Keratinocyte (primary cell): ENCODE data around the gene PGLYRP4.

Experiments used
- CTCF ChIP-seq, 3 experiments: IDR thresholded peaks in 1 of 3; conservative IDR thresholded peaks in 1 of 3; optimal IDR thresholded peaks in 1 of 3; 2 replicates in 2 of 3; 3 replicates in 1 of 3; pipeline versions ENCODE3 to v1.5.1; 2011; ENCODE audit warnings: low read length in 3 of 3, mild to moderate bottlenecking in 3 of 3, moderate library complexity in 2 of 3, control low read depth in 1 of 3, inconsistent platforms in 1 of 3; ENCODE audit not compliant: insufficient read depth in 2 of 3; ENCODE audit errors: extremely low read depth in 1 of 3
- EZH2 ChIP-seq: IDR thresholded peaks from one replicate; pipeline ENCODE4 v1.6.1; 2012; ENCODE audit warnings: inconsistent platforms, mild to moderate bottlenecking, low read length, moderate library complexity

- TF ChIP-seq CTCF (optimal IDR thresholded peaks at IDR 0.05 in 1 of 3, IDR thresholded peaks at IDR 0.05 in 1 of 3, conservative IDR thresholded peaks at IDR 0.05 in 1 of 3; ENCODE audit: extremely low read depth in 1 of 3, insufficient read depth in 2 of 3, low read length in 3 of 3) (no peak), EZH2 (no peak)
Observed at GRCh38 chr1:153392258-153392657, 43.6 kb upstream of the PGLYRP4 start.
